GM12878 (cell line): ENCODE measurements around the gene MAST3.

Experiments
- FOXK2 ChIP-seq: fragments of 450-650 bp; IDR thresholded peaks from 2 replicates; pipeline ENCODE4 v1.6.1; 2017; ENCODE audit warnings: mild to moderate bottlenecking, moderate library complexity
- POLR2AphosphoS5 ChIP-seq: IDR thresholded peaks from 2 replicates; pipeline ENCODE4 v1.6.1; 2011; ENCODE audit warnings: mild to moderate bottlenecking, low read length, inconsistent platforms
- TF ChIP-seq, protein P1 (sequence below): fragments of 450-650 bp; IDR thresholded peaks from 2 replicates; pipeline ENCODE4 v1.6.1; 2016; ENCODE audit warnings: mild to moderate bottlenecking
- TF ChIP-seq, protein P2 (sequence below), 3 experiments: IDR thresholded peaks in 2 of 3; conservative IDR thresholded peaks in 1 of 3; 2 replicates each; pipeline ENCODE4 v1.5.1; 2011; ENCODE audit warnings: low read depth in 3 of 3, low read length in 3 of 3, mild to moderate bottlenecking in 3 of 3, control low read depth in 2 of 3, moderate library complexity in 2 of 3, inconsistent platforms in 1 of 3, mixed read lengths in 1 of 3; ENCODE audit not compliant: control insufficient read depth in 2 of 3, insufficient read depth in 1 of 3; ENCODE audit errors: extremely low read depth in 1 of 3

DNA sequence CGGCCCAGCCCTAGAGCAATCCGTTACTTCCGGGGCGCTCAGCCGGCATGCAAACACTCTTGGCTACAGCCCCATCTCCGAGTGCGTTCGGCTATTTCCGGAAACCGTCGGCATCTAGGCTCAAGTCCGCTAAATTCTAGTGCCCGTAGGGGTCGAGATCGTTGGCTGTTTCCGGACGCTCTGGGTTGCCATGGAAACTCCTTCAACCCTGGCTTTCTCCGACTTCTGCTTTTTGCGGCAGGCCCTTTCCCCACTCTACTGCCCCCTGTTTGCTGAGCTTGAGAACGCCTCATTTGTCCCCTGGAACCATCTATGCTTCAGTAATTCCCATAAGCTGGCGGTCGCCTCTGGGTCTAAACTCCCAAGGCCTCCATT lies 54.9 kb downstream of the MAST3 start:
- TF ChIP-seq, protein P1, sequence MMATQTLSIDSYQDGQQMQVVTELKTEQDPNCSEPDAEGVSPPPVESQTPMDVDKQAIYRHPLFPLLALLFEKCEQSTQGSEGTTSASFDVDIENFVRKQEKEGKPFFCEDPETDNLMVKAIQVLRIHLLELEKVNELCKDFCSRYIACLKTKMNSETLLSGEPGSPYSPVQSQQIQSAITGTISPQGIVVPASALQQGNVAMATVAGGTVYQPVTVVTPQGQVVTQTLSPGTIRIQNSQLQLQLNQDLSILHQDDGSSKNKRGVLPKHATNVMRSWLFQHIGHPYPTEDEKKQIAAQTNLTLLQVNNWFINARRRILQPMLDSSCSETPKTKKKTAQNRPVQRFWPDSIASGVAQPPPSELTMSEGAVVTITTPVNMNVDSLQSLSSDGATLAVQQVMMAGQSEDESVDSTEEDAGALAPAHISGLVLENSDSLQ = peak; percentile 66
- no peak for TF ChIP-seq FOXK2
- TF ChIP-seq POLR2AphosphoS5 = peak; percentile 63; the same call in 1 of the 2 replicates
- TF ChIP-seq, protein P2, sequence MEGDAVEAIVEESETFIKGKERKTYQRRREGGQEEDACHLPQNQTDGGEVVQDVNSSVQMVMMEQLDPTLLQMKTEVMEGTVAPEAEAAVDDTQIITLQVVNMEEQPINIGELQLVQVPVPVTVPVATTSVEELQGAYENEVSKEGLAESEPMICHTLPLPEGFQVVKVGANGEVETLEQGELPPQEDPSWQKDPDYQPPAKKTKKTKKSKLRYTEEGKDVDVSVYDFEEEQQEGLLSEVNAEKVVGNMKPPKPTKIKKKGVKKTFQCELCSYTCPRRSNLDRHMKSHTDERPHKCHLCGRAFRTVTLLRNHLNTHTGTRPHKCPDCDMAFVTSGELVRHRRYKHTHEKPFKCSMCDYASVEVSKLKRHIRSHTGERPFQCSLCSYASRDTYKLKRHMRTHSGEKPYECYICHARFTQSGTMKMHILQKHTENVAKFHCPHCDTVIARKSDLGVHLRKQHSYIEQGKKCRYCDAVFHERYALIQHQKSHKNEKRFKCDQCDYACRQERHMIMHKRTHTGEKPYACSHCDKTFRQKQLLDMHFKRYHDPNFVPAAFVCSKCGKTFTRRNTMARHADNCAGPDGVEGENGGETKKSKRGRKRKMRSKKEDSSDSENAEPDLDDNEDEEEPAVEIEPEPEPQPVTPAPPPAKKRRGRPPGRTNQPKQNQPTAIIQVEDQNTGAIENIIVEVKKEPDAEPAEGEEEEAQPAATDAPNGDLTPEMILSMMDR (IDR thresholded peaks at IDR 0.05 in 2 of 3, conservative IDR thresholded peaks at IDR 0.05 in 1 of 3; ENCODE audit: control insufficient read depth in 2 of 3, extremely low read depth in 1 of 3, insufficient read depth in 1 of 3, low read depth in 3 of 3, low read length in 3 of 3) = peak; percentile 79 to 90 (median 85)
